K562 (cell line): ENCODE data around the gene MEIOB. TPM values are rescaled to one million over a fixed set of nuclear protein-coding genes. Genes with fewer than 3 reads are reported as not detected.

Source experiments
- ATAC-seq: fragments of 200-7000 bp; cut with Tn5 transposase; 3 replicates; pipeline ENCODE4 v1.9.1; 2020; ENCODE audit warnings: moderate library complexity
- BruUV-seq: library from RNA; stranded (reverse); fragments of 400-500 nt; replicated peaks from 2 replicates; lab custom pipeline; 2021; lab: Mats Ljungman, UMichigan
- CTCF ChIA-PET: fragments of 300-600 bp; formaldehyde crosslinking; extraction: SDS; loops from one replicate; lab custom pipeline; 2021; ENCODE audit warnings: low intra/inter-chr PET ratio; lab: Yijun Ruan, JAX
- POLR2A ChIA-PET: fragments of 300-600, 350-650 bp; sonication (Branson Sonifier 250); formaldehyde crosslinking; extraction: SDS; loops from one replicate; lab custom pipeline; 2021; ENCODE audit warnings: antibody characterized with exemption, inconsistent platforms; lab: Yijun Ruan, JAX
- DNase-seq, 4 experiments: peaks; one replicate each; pipeline versions ENCODE4 v3.0.0 to v3.0.0-alpha.2; 2011 to 2018; ENCODE audit warnings: low spot score in 3 of 4, mixed read lengths in 3 of 4; ENCODE audit errors: extremely low read depth in 1 of 4
- FAIRE-seq: peaks from 2 replicates; lab custom pipeline; 2011; peaks lifted over from hg19 to GRCh38; lab: Jason Lieb, UNC
- H2AFZ ChIP-seq: 2 replicates; pipeline ENCODE4 v1.6.0; 2011; ENCODE audit warnings: low read depth, low read length, control low read depth, inconsistent platforms
- H3K27ac ChIP-seq: fragments of 200-600 bp; 3 replicates; pipeline ENCODE4 v1.8.0; 2011; ENCODE audit warnings: low read depth, mild to moderate bottlenecking, control low read depth, inconsistent platforms, low read length, moderate library complexity, mixed read lengths; ENCODE audit errors: extremely low read depth
- H3K27me3 ChIP-seq, 2 experiments: fragments of 300-600 bp in 1 of 2; 2 replicates in 1 of 2; 3 replicates in 1 of 2; pipeline versions ENCODE4 v1.6.0 to v1.8.0; 2011; ENCODE audit warnings: inconsistent platforms in 2 of 2, low read length in 2 of 2, mild to moderate bottlenecking in 1 of 2, mixed read lengths in 1 of 2, moderate library complexity in 1 of 2; ENCODE audit not compliant: control insufficient read depth in 2 of 2, insufficient read depth in 2 of 2
- H3K36me3 ChIP-seq: fragments of 300-600 bp; 3 replicates; pipeline ENCODE4 v1.8.0; 2011; ENCODE audit warnings: mild to moderate bottlenecking, low read length, inconsistent platforms; ENCODE audit not compliant: control insufficient read depth, insufficient read depth
- H3K4me1 ChIP-seq, 2 experiments: fragments of 200-600 bp in 1 of 2; replicated peaks in 1 of 2; 2 replicates in 1 of 2; 3 replicates in 1 of 2; pipeline versions ENCODE4 v1.5.1 to v1.8.0; 2011; ENCODE audit warnings: inconsistent platforms in 2 of 2, low read length in 2 of 2, mild to moderate bottlenecking in 1 of 2, mixed read lengths in 1 of 2, moderate library complexity in 1 of 2; ENCODE audit not compliant: control insufficient read depth in 2 of 2, insufficient read depth in 2 of 2
- H3K4me2 ChIP-seq: 2 replicates; pipeline ENCODE4 v1.6.1; 2011; ENCODE audit warnings: low read length, control low read depth, inconsistent platforms, mixed read lengths; ENCODE audit not compliant: insufficient read depth
- H3K4me3 ChIP-seq: fragments of 200-600 bp; sonication (generic), shearing (Covaris generic); 2 replicates; pipeline ENCODE4 v1.5.1; 2016; ENCODE audit warnings: control low read depth, inconsistent platforms
- H3K79me2 ChIP-seq: fragments of 200-600 bp; 3 replicates; pipeline ENCODE4 v1.8.0; 2011; ENCODE audit warnings: low read length, inconsistent platforms; ENCODE audit not compliant: control insufficient read depth, insufficient read depth
- H3K9ac ChIP-seq, 2 experiments: 2 replicates each; pipeline versions ENCODE4 v1.6.0 to v1.6.1; 2011; ENCODE audit warnings: low read depth in 2 of 2, low read length in 2 of 2, control low read depth in 1 of 2, inconsistent platforms in 1 of 2, mild to moderate bottlenecking in 1 of 2, mixed read lengths in 1 of 2; ENCODE audit not compliant: insufficient read depth in 1 of 2
- H3K9me1 ChIP-seq: one replicate; pipeline ENCODE4 v1.6.0; 2011; ENCODE audit warnings: inconsistent platforms, mild to moderate bottlenecking, low read length, moderate library complexity; ENCODE audit not compliant: control insufficient read depth, insufficient read depth
- H3K9me3 ChIP-seq: replicated peaks from 2 replicates; pipeline ENCODE4 v1.5.1; 2011; ENCODE audit warnings: low read depth, low read length, inconsistent platforms; ENCODE audit not compliant: control insufficient read depth, insufficient read depth
- H4K20me1 ChIP-seq: replicated peaks from 2 replicates; pipeline ENCODE4 v1.6.1; 2011; ENCODE audit warnings: low read length, inconsistent platforms, mixed read lengths; ENCODE audit not compliant: control insufficient read depth, insufficient read depth
- C11orf30 ChIP-seq: fragments of 450-650 bp; IDR thresholded peaks from 2 replicates; pipeline ENCODE4 v1.6.1; 2016; ENCODE audit warnings: low read depth, mild to moderate bottlenecking
- ESRRB ChIP-seq: fragments of 250-450 bp; sonication (Bioruptor Pico); IDR thresholded peaks from 2 replicates; pipeline ENCODE4 v1.5.0; 2020; ENCODE audit warnings: mild to moderate bottlenecking, moderate library complexity, borderline replicate concordance
- MAZ ChIP-seq, 2 experiments: fragments of 450-650 bp in 1 of 2; sonication (generic) in 1 of 2; formaldehyde crosslinking; IDR thresholded peaks in 1 of 2; conservative IDR thresholded peaks in 1 of 2; 2 replicates each; pipeline versions ENCODE4 v1.4.0 to v1.5.0; 2020; ENCODE audit warnings: mild to moderate bottlenecking in 1 of 2, missing genetic modification reagents in 1 of 2
- NFIC ChIP-seq: fragments of 450-650 bp; IDR thresholded peaks from 2 replicates; pipeline ENCODE4 v1.6.1; 2017; ENCODE audit warnings: mild to moderate bottlenecking, inconsistent platforms
- PHB2 ChIP-seq: fragments of 450-650 bp; IDR thresholded peaks from 2 replicates; pipeline ENCODE4 v1.6.1; 2017; ENCODE audit warnings: low read depth
- TRIM24 ChIP-seq, 2 experiments: fragments of 450-650 bp; IDR thresholded peaks; 2 replicates each; pipeline ENCODE4 v1.6.1; 2016
- ZSCAN29 ChIP-seq: fragments of 450-650 bp; IDR thresholded peaks from 2 replicates; pipeline ENCODE4 v1.6.1; 2017
- WGBS: fragments of 100-300 bp; shearing (Covaris generic); methylation state at CpG from one replicate; pipeline ENCODE4 v1.1.6; 2016; ENCODE audit warnings: low coverage, mixed read lengths; ENCODE audit not compliant: insufficient coverage; ENCODE audit errors: missing lambda C conversion rate; 5-methylcytosine and 5-hydroxymethylcytosine counted together
- in situ Hi-C: fragments of 300-500 bp; cut with MboI; formaldehyde crosslinking; loops from 4 replicates; pipeline ENCODE4 v1.15.0; 2018; ENCODE audit warnings: inconsistent platforms, mixed read lengths
- intact Hi-C: fragments of 100-400 bp; cut with micrococcal nuclease; formaldehyde crosslinking; loops from 2 replicates; pipeline ENCODE4 v1.14.2; 2022
- polyA plus RNA-seq, 8 experiments: library from polyadenylated mRNA; depleted of rRNA in 4 of 8; stranded (reverse) in 5 of 8; unstranded in 3 of 8; fragments of >200 nt; fragmentation: Nextera tagmentation in 2 of 8; fragmentation: Illumina TruSeq in 1 of 8; extraction: Ambion mirVana in 2 of 8; extraction: Trizol in 1 of 8; gene quantifications; 2 replicates each; pipeline versions ENCODE4 v1.2.1 to v1.2.3, GENCODE V29; 2011 to 2014; ENCODE audit warnings: inconsistent platforms in 1 of 8, missing spikeins in 1 of 8
- total RNA-seq, 7 experiments: library from RNA; depleted of rRNA in 6 of 7; stranded (reverse); fragments of >200 nt in 6 of 7; fragmentation: Illumina TruSeq in 2 of 7; extraction: Trizol in 2 of 7; gene quantifications; 2 replicates each; pipeline versions ENCODE4 v1.2.1 to v1.2.3, GENCODE V29; 2011 to 2021; ENCODE audit warnings: low replicate concordance in 1 of 7
- TF ChIP-seq, protein P1 (sequence below): IDR thresholded peaks from 2 replicates; pipeline ENCODE4 v1.6.1; 2011; ENCODE audit not compliant: insufficient read length; ENCODE audit errors: extremely low read depth
- TF ChIP-seq, protein P2 (sequence below), 2 experiments: fragments of 450-650 bp in 1 of 2; sonication (generic) in 1 of 2; formaldehyde crosslinking in 1 of 2; IDR thresholded peaks in 1 of 2; conservative IDR thresholded peaks in 1 of 2; 2 replicates each; pipeline versions ENCODE4 v1.6.1 to v1.8.1; 2016 to 2023; ENCODE audit warnings: mild to moderate bottlenecking in 2 of 2, moderate library complexity in 2 of 2, inconsistent platforms in 1 of 2, missing genetic modification reagents in 1 of 2
- TF ChIP-seq, protein P3 (sequence below): fragments of 450-650 bp; IDR thresholded peaks from 2 replicates; pipeline ENCODE4 v1.7.0; 2016; ENCODE audit warnings: borderline replicate concordance
- TF ChIP-seq, protein P4 (sequence below): fragments of 450-650 bp; IDR thresholded peaks from 2 replicates; pipeline ENCODE4 v1.6.1; 2016; ENCODE audit warnings: missing biosample characterization, missing genetic modification characterization
- TF ChIP-seq, protein P5 (sequence below): fragments of 450-650 bp; formaldehyde crosslinking; IDR thresholded peaks from 2 replicates; pipeline ENCODE4 v1.4.0; 2022; ENCODE audit warnings: mild to moderate bottlenecking, moderate library complexity
- TF ChIP-seq, protein P6 (sequence below): sonication (generic); formaldehyde crosslinking; IDR thresholded peaks from 2 replicates; pipeline ENCODE4 v1.8.1; 2023; ENCODE audit warnings: mild to moderate bottlenecking, missing genetic modification reagents

Gene MEIOB
- total and polyA plus RNA-seq, 9 of the 15 experiments (the other 6 are each of a cell fraction or from before 2014, with no cell fraction given), result 25.4 to 203 (median 97.6) TPM

DNA sequence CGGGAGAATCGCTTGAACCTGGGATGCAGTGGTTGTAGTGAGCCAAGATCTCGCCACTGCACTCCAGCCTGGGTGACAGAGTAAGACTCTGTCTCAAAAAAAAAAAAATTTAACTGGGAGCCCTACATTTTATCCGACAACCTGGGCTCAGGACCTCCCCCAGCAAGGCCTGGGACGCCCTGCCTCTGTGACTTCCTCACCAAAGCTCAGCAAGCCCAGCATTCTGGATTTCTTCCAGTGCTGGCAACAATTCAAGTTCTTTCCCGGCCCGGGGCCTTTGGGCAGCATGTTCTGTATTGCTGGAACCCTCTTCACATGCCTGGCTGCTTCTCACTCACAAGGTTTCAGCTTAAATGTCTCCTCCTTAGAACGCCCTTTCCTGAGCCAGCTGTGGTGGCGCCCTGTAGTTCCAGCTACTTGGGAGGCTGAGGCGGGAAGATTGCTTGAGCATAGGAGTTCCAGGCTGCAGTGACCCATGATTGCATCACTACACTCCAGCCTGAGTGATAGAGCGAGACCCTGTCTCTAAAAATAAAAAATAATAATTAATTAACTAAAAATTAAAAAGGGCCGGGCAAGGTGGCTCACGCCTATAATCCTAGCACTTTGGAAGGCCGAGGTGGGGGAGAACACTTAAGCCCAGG, 15.9 kb upstream of the MEIOB start:
- H4K20me1 ChIP-seq, result no peaks in the 10 kb centered on the region
- in situ Hi-C loops, result no loop called here
- intact Hi-C loops, result no loop called here
- H3K27me3 ChIP-seq, result peaks cover 13 to 30% of the 10 kb centered on the region in 2 experiments; a peak in 4 of 5 replicates
- WGBS, result 48% methylated on average over 11 of the region's 14 CpGs
- CTCF ChIA-PET, result no interaction called here
- H2AFZ ChIP-seq, result no peak overlapping the region
- DNase-seq (peak in 2 of 4 experiments; percentile 6 to 9), FAIRE-seq (no peak), ATAC-seq (peak; percentile 62)
- peaks cover 0 to 2% of the 10 kb centered on the region in 2 experiments; a peak in 1 of 5 replicates for H3K4me1 ChIP-seq
- H3K9me3 ChIP-seq, result no peaks in the 10 kb centered on the region
- no peaks in the 10 kb centered on the region for H3K36me3 ChIP-seq
- no peak overlapping the region for H3K4me3 ChIP-seq
- H3K9ac ChIP-seq, result no peak overlapping the region
- no peak overlapping the region for H3K27ac ChIP-seq
- no peaks in the 10 kb centered on the region for H3K9me1 ChIP-seq
- no TSS peak for BruUV-seq
- POLR2A ChIA-PET, result interaction anchor here (1.0 to 1.6 kb wide), 2 partner anchors 16 to 33 kb away, joined by 3 read pairs; partner anchors contain the start of gene MEIOB
- H3K4me2 ChIP-seq, result no peak overlapping the region
- no peaks in the 10 kb centered on the region for H3K79me2 ChIP-seq
- TF ChIP-seq, protein P1, sequence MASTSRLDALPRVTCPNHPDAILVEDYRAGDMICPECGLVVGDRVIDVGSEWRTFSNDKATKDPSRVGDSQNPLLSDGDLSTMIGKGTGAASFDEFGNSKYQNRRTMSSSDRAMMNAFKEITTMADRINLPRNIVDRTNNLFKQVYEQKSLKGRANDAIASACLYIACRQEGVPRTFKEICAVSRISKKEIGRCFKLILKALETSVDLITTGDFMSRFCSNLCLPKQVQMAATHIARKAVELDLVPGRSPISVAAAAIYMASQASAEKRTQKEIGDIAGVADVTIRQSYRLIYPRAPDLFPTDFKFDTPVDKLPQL, result no peak
- TF ChIP-seq ESRRB (CRISPR knock-in tag) (no peak), TRIM24 (IDR thresholded peaks at IDR 0.05) (peak; percentile 78 to 90; a peak in 3 of 4 replicates), MAZ (CRISPR knock-in tag; conservative IDR thresholded peaks at IDR 0.05 in 1 of 2, IDR thresholded peaks at IDR 0.05 in 1 of 2) (no peak), PHB2 (no peak), C11orf30 (no peak), ZSCAN29 (no peak), NFIC (peak; percentile 23; the same call in 1 of the 2 replicates)
- TF ChIP-seq, protein P2, sequence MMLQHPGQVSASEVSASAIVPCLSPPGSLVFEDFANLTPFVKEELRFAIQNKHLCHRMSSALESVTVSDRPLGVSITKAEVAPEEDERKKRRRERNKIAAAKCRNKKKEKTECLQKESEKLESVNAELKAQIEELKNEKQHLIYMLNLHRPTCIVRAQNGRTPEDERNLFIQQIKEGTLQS (IDR thresholded peaks at IDR 0.05), result peak; percentile 83
- TF ChIP-seq, protein P2 (CRISPR knock-in tag; conservative IDR thresholded peaks at IDR 0.05), result no peak
- TF ChIP-seq, protein P3, sequence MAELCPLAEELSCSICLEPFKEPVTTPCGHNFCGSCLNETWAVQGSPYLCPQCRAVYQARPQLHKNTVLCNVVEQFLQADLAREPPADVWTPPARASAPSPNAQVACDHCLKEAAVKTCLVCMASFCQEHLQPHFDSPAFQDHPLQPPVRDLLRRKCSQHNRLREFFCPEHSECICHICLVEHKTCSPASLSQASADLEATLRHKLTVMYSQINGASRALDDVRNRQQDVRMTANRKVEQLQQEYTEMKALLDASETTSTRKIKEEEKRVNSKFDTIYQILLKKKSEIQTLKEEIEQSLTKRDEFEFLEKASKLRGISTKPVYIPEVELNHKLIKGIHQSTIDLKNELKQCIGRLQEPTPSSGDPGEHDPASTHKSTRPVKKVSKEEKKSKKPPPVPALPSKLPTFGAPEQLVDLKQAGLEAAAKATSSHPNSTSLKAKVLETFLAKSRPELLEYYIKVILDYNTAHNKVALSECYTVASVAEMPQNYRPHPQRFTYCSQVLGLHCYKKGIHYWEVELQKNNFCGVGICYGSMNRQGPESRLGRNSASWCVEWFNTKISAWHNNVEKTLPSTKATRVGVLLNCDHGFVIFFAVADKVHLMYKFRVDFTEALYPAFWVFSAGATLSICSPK, result no peak
- TF ChIP-seq, protein P4, sequence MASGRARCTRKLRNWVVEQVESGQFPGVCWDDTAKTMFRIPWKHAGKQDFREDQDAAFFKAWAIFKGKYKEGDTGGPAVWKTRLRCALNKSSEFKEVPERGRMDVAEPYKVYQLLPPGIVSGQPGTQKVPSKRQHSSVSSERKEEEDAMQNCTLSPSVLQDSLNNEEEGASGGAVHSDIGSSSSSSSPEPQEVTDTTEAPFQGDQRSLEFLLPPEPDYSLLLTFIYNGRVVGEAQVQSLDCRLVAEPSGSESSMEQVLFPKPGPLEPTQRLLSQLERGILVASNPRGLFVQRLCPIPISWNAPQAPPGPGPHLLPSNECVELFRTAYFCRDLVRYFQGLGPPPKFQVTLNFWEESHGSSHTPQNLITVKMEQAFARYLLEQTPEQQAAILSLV, result no peak
- TF ChIP-seq, protein P5, sequence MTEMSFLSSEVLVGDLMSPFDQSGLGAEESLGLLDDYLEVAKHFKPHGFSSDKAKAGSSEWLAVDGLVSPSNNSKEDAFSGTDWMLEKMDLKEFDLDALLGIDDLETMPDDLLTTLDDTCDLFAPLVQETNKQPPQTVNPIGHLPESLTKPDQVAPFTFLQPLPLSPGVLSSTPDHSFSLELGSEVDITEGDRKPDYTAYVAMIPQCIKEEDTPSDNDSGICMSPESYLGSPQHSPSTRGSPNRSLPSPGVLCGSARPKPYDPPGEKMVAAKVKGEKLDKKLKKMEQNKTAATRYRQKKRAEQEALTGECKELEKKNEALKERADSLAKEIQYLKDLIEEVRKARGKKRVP (CRISPR knock-in tag), result no peak
- TF ChIP-seq, protein P6, sequence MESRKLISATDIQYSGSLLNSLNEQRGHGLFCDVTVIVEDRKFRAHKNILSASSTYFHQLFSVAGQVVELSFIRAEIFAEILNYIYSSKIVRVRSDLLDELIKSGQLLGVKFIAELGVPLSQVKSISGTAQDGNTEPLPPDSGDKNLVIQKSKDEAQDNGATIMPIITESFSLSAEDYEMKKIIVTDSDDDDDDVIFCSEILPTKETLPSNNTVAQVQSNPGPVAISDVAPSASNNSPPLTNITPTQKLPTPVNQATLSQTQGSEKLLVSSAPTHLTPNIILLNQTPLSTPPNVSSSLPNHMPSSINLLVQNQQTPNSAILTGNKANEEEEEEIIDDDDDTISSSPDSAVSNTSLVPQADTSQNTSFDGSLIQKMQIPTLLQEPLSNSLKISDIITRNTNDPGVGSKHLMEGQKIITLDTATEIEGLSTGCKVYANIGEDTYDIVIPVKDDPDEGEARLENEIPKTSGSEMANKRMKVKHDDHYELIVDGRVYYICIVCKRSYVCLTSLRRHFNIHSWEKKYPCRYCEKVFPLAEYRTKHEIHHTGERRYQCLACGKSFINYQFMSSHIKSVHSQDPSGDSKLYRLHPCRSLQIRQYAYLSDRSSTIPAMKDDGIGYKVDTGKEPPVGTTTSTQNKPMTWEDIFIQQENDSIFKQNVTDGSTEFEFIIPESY (CRISPR knock-in tag), result peak; percentile 91
